ENCODE data around the gene LPGAT1. TPM values are rescaled to one million over a fixed set of nuclear protein-coding genes. Genes with fewer than 3 reads are reported as not detected.

The LPGAT1 gene
- total RNA-seq, 1 experiment from 2014 or later = 46.0 TPM

- no TSS peak for BruUV-seq (replicated peaks)
- Histone ChIP-seq H3K4me2 (no peak overlapping the region), H3F3A (ENCODE audit: insufficient read depth, low read depth) (peaks cover 16% of the 10 kb centered on the region), H2AFZ (no peak overlapping the region), H3K27me3 (ENCODE audit: insufficient read depth, low read depth) (no peaks in the 10 kb centered on the region), H3K4me1 (replicated peaks; ENCODE audit: insufficient read depth) (peaks cover 21% of the 10 kb centered on the region), H3K9me2 (ENCODE audit: insufficient read depth) (no peaks in the 10 kb centered on the region), H3K79me2 (ENCODE audit: low read depth) (no peaks in the 10 kb centered on the region), H3K36me3 (ENCODE audit: low read depth) (no peaks in the 10 kb centered on the region), H3K27ac (no peak overlapping the region), H3K9me3 (ENCODE audit: insufficient read depth, low read depth) (no peaks in the 10 kb centered on the region; the same call in 1 of the 2 replicates), H3K4me3 (no peak overlapping the region), H4K20me1 (ENCODE audit: insufficient read depth) (no peaks in the 10 kb centered on the region)
- POLR2A ChIA-PET (ENCODE audit: unreplicated experiment) = interaction anchor here (0.6 kb wide), 1 partner anchor 95 kb away, joined by 3 read pairs; no protein-coding TSS in a partner anchor
- DNase-seq = no peak
- CTCF ChIA-PET = interaction anchor here (0.6 kb wide), 1 partner anchor 193 kb away, joined by 3 read pairs; the partner anchor contains the start of genes DTL and INTS7
- TF ChIP-seq EZH2 (IDR thresholded peaks at IDR 0.05; ENCODE audit: low read depth) = no peak
- TF ChIP-seq CTCF (conservative IDR thresholded peaks at IDR 0.05) = no peak
- intact Hi-C loops (cut with micrococcal nuclease; ENCODE audit: unreplicated experiment) = no loop called here
Measured at GRCh38 chr1:211842518-211842917, 12.0 kb upstream of the LPGAT1 start.

DNA sequence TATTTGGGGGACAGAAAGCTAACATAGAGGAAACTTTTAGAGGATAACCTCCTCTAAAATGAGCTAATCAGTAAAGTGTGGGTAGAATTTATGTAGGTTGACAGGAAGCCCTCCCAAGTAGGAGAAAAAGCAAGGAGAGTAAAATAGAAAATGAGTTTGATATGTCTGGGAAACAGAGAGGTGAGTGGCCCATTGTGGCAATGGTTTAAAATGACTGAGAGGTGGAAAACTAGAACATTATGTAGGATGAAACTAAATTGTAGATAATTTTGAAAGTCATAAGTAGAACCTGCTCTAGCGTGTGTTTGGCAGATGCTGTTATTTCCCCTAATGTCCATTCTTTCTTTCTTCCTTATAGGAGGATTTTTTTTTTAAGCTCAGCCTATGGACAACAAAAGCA is 8.5 kb upstream of the LPGAT1 start:
- no peaks in the 10 kb centered on the region for H3K9me2 ChIP-seq (ENCODE audit: insufficient read depth)
- peaks cover 10% of the 10 kb centered on the region for H3F3A ChIP-seq (ENCODE audit: insufficient read depth, low read depth)
- H2AFZ ChIP-seq = no peak overlapping the region
- DNase-seq = no peak
- intact Hi-C loops (cut with micrococcal nuclease; ENCODE audit: unreplicated experiment) = no loop called here
- TF ChIP-seq EZH2 (IDR thresholded peaks at IDR 0.05; ENCODE audit: low read depth) (no peak), CTCF (conservative IDR thresholded peaks at IDR 0.05) (no peak)
- ChIA-PET POLR2A (ENCODE audit: unreplicated experiment) (no interaction called here), CTCF (no interaction called here)
- no peak overlapping the region for H3K27ac ChIP-seq
- H3K4me2 ChIP-seq = no peak overlapping the region
- H3K9me3 ChIP-seq (ENCODE audit: insufficient read depth, low read depth) = no peaks in the 10 kb centered on the region; the same call in 1 of the 2 replicates
- H3K4me1 ChIP-seq (replicated peaks; ENCODE audit: insufficient read depth) = peaks cover 16% of the 10 kb centered on the region
- BruUV-seq (replicated peaks) = no TSS peak
- no peak overlapping the region for H3K4me3 ChIP-seq
- no peaks in the 10 kb centered on the region for H3K27me3 ChIP-seq (ENCODE audit: insufficient read depth, low read depth)
- H3K36me3 ChIP-seq (ENCODE audit: low read depth) = no peaks in the 10 kb centered on the region
- H3K79me2 ChIP-seq (ENCODE audit: low read depth) = no peaks in the 10 kb centered on the region
- H4K20me1 ChIP-seq (ENCODE audit: insufficient read depth) = no peaks in the 10 kb centered on the region

DNA sequence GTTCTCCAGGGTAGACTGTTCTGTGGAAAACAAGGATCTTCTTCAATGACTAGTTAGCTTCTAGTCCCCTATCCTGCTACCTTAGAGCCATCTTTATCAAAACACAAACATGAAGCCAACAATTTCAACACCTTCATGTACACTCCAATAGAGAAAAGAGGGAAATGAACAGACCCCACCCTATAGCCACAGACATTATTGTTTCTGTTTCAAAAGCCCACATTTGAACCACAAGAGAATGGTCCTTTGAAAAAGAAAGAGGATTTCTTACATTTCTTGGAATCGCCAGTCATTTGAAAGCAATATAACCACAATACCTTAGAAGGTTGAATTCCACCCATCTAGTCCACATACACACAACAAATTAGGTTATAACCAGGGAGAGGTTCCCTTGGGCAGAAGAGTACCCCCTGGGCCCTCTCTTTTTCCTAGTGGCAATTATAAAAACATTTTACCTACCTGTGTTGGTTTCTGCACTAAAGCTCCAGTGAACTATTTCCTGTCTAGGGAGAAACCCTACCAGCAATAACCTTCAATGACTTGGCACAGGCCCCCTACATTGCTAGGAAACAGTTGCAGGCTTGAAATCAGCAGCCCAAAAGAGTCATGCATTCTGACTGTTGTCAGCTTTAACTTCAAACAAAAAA is 2.7 kb upstream of the LPGAT1 start:
- Histone ChIP-seq H3K36me3 (ENCODE audit: low read depth) (no peaks in the 10 kb centered on the region), H3K27ac (no peak overlapping the region), H3K4me1 (replicated peaks; ENCODE audit: insufficient read depth) (peaks cover 15% of the 10 kb centered on the region; the same call in 1 of the 2 replicates), H3K27me3 (ENCODE audit: insufficient read depth, low read depth) (no peaks in the 10 kb centered on the region), H3K79me2 (ENCODE audit: low read depth) (peaks cover 6% of the 10 kb centered on the region; the same call in 1 of the 2 replicates), H4K20me1 (ENCODE audit: insufficient read depth) (no peaks in the 10 kb centered on the region), H3K4me3 (no peak overlapping the region), H3F3A (ENCODE audit: insufficient read depth, low read depth) (no peaks in the 10 kb centered on the region; the same call in 1 of the 2 replicates), H3K9me2 (ENCODE audit: insufficient read depth) (no peaks in the 10 kb centered on the region), H2AFZ (no peak overlapping the region), H3K9me3 (ENCODE audit: insufficient read depth, low read depth) (no peaks in the 10 kb centered on the region), H3K4me2 (no peak overlapping the region)
- POLR2A ChIA-PET (ENCODE audit: unreplicated experiment) = no interaction called here
- no peak for DNase-seq
- no TSS peak for BruUV-seq (replicated peaks)
- no peak for TF ChIP-seq CTCF (conservative IDR thresholded peaks at IDR 0.05)
- no peak for TF ChIP-seq EZH2 (IDR thresholded peaks at IDR 0.05; ENCODE audit: low read depth)
- intact Hi-C loops (cut with micrococcal nuclease; ENCODE audit: unreplicated experiment) = loop anchor here (5.0 kb wide), 2 partner anchors 119 to 179 kb away; no protein-coding TSS in a partner anchor
- CTCF ChIA-PET = no interaction called here

Measured in PC-9 (cell line).